Transverse colon (tissue), 4 donors: ENCODE results near the gene NDUFS6. TPM values are rescaled to one million over a fixed set of nuclear protein-coding genes. Genes with fewer than 3 reads are reported as not detected.

Experiments used
- DNase-seq: peaks from one replicate; pipeline ENCODE4 v3.0.0-alpha.2; 2019
- H3K27ac ChIP-seq, 4 donors: fragments of 200-600 bp; sonication (generic); 2 replicates each; pipeline ENCODE4 v1.5.1; 2016 to 2018; ENCODE audit warnings: inconsistent platforms in 4 of 4
- H3K27me3 ChIP-seq: fragments of 200-600 bp; sonication (generic); 2 replicates; pipeline ENCODE4 v1.5.1; 2017; ENCODE audit warnings: inconsistent platforms
- H3K36me3 ChIP-seq, 4 donors: fragments of 200-600 bp; sonication (generic); 2 replicates each; pipeline ENCODE4 v1.5.1; 2017 to 2019; ENCODE audit warnings: inconsistent platforms in 4 of 4
- H3K4me1 ChIP-seq, 4 donors: fragments of 200-600 bp; sonication (generic); 2 replicates each; pipeline ENCODE4 v1.5.1; 2017 to 2020; ENCODE audit warnings: inconsistent platforms in 4 of 4
- H3K4me3 ChIP-seq, 4 donors: fragments of 200-600 bp; sonication (generic); 1 replicate in 1 of 4; 2 replicates in 3 of 4; pipeline versions ENCODE4 v1.5.1 to v1.6.1; 2017 to 2019; ENCODE audit warnings: inconsistent platforms in 4 of 4
- H3K9me3 ChIP-seq, 2 donors: fragments of 200-600 bp; sonication (generic); 2 replicates each; pipeline ENCODE4 v1.5.1; 2017 to 2019; ENCODE audit warnings: inconsistent platforms in 2 of 2
- CTCF ChIP-seq, 5 experiments: fragments of 200-600 bp in 3 of 5; fragments of 450-650 bp in 2 of 5; sonication (generic) in 3 of 5; IDR thresholded peaks; 1 replicate in 2 of 5; 2 replicates in 3 of 5; pipeline ENCODE4 v1.5.1; 2016 to 2017; ENCODE audit warnings: antibody characterized with exemption in 5 of 5, inconsistent platforms in 3 of 5, mild to moderate bottlenecking in 2 of 5, moderate library complexity in 1 of 5
- EP300 ChIP-seq: sonication (generic); formaldehyde crosslinking; IDR thresholded peaks from one replicate; pipeline ENCODE4 v1.6.1; 2017; ENCODE audit warnings: antibody characterized with exemption, low read depth
- POLR2A ChIP-seq: fragments of 450-650 bp; IDR thresholded peaks from one replicate; pipeline ENCODE4 v1.6.1; 2016; ENCODE audit warnings: antibody characterized with exemption, mild to moderate bottlenecking, moderate library complexity
- POLR2AphosphoS5 ChIP-seq, 3 donors: sonication (generic); formaldehyde crosslinking; IDR thresholded peaks; one replicate each; pipeline ENCODE4 v1.6.1; 2016; ENCODE audit warnings: antibody characterized with exemption in 3 of 3
- WGBS, 2 donors: methylation state at CpG; one replicate each; pipeline ENCODE4 v1.1.5; 2018; ENCODE audit warnings: low coverage in 1 of 2; 5-methylcytosine and 5-hydroxymethylcytosine counted together
- in situ Hi-C, 4 donors: fragments of 200-750 bp; cut with MboI; loops; one replicate each; pipeline versions ENCODE4 v1.15.0 to v1.15.1; 2017; ENCODE audit warnings: low sequenced_read_pairs in 3 of 4, low pct_ligation_motif_present in 1 of 4, low pct_unique_long_range_greater_than_20kb in 1 of 4
- intact Hi-C: fragments of 100-400 bp; cut with DNase I; formaldehyde crosslinking; loops from one replicate; pipeline ENCODE4 v1.15.1; 2023; ENCODE audit warnings: low total_unique reads
- total RNA-seq, 4 donors: library from RNA; depleted of rRNA; stranded (reverse); fragments of >200 nt; gene quantifications; one replicate each; pipeline ENCODE4 v1.1.0, GENCODE V29; 2016

NDUFS6 gene
- total RNA-seq, 4 donors from 2014 or later: 36.4 to 133 (median 66.4) TPM

- Histone ChIP-seq H3K9me3 (no peaks in the 10 kb centered on the region), H3K4me1 (no peaks in the 10 kb centered on the region), H3K4me3 (no peak overlapping the region), H3K36me3 (no peaks in the 10 kb centered on the region), H3K27ac (no peak overlapping the region), H3K27me3 (peaks cover 63% of the 10 kb centered on the region)
- WGBS, 2 donors: 52 to 70% methylated on average over 6 to 29 of the region's 32 CpGs
- DNase-seq: no peak
- intact Hi-C loops (no loop called here), in situ Hi-C loops (no loop called here)
- TF ChIP-seq EP300 (no peak), POLR2AphosphoS5 (IDR thresholded peaks at IDR 0.05) (no peak), CTCF (IDR thresholded peaks at IDR 0.05) (no peak), POLR2A (no peak)
These were observed 36.0 kb downstream of the NDUFS6 start for GRCh38 chr5:1836891-1837880.

GRCh38 chr5:1838013-1838412 lies 36.8 kb downstream of the NDUFS6 start:
- DNase-seq: no peak
- WGBS, 2 donors: 78 to 100% methylated on average over 1 to 9 of the region's 9 CpGs
- H3K27ac ChIP-seq: no peak overlapping the region
- no peaks in the 10 kb centered on the region for H3K36me3 ChIP-seq
- no peak for TF ChIP-seq POLR2AphosphoS5 (IDR thresholded peaks at IDR 0.05)
- no peak for TF ChIP-seq EP300
- TF ChIP-seq CTCF (IDR thresholded peaks at IDR 0.05): no peak
- TF ChIP-seq POLR2A: no peak
- intact Hi-C loops: no loop called here
- in situ Hi-C loops: no loop called here
- H3K9me3 ChIP-seq: no peaks in the 10 kb centered on the region
- peaks cover 63% of the 10 kb centered on the region for H3K27me3 ChIP-seq
- H3K4me3 ChIP-seq: no peak overlapping the region
- H3K4me1 ChIP-seq: no peaks in the 10 kb centered on the region

- Histone ChIP-seq H3K36me3 (no peaks in the 10 kb centered on the region), H3K27ac (no peak overlapping the region), H3K27me3 (peaks cover 69% of the 10 kb centered on the region), H3K9me3 (no peaks in the 10 kb centered on the region), H3K4me1 (no peaks in the 10 kb centered on the region), H3K4me3 (no peak overlapping the region)
- in situ Hi-C loops: no loop called here
- intact Hi-C loops: no loop called here
- TF ChIP-seq EP300: no peak
- no peak for TF ChIP-seq POLR2A
- TF ChIP-seq CTCF (IDR thresholded peaks at IDR 0.05): no peak
- TF ChIP-seq POLR2AphosphoS5 (IDR thresholded peaks at IDR 0.05): no peak
- no peak for DNase-seq
- WGBS, 2 donors: 69 to 76% methylated on average over 2 to 13 of the region's 20 CpGs
These were observed 38.9 kb downstream of the NDUFS6 start for GRCh38 chr5:1840071-1840547.

GRCh38 chr5:1840741-1841521 lies 39.7 kb downstream of the NDUFS6 start:
- WGBS, 2 donors: 39% methylated on average over 29 of the region's 31 CpGs; no CpG with 5 or more reads in 1 of the 2 donors
- no peak for DNase-seq
- in situ Hi-C loops (no loop called here), intact Hi-C loops (no loop called here)
- Histone ChIP-seq H3K36me3 (no peaks in the 10 kb centered on the region), H3K4me1 (no peaks in the 10 kb centered on the region), H3K27ac (no peak overlapping the region), H3K4me3 (no peak overlapping the region), H3K9me3 (no peaks in the 10 kb centered on the region), H3K27me3 (peaks cover 69% of the 10 kb centered on the region)
- TF ChIP-seq EP300: no peak
- TF ChIP-seq POLR2A: no peak
- TF ChIP-seq CTCF (IDR thresholded peaks at IDR 0.05): no peak
- TF ChIP-seq POLR2AphosphoS5 (IDR thresholded peaks at IDR 0.05): no peak
